Stimulated activated CD4-positive, alpha-beta T cell treated with anti-CD3 and anti-CD28 coated beads, Interleukin-4, amount 100 ng/mL, for 24 hours (primary cell): ENCODE data around the gene ZNF197.
A peak's percentile ranks its signal among the peaks of the same experiment; 100 is the strongest.
"Not testable (repeated sequence)": the region's sequence is repeated elsewhere in the genome, so short reads cannot be mapped to it uniquely, and the experiment has no call there.

Source experiments
- DNase-seq: peaks from one replicate; pipeline ENCODE4 v3.0.0-alpha.2; 2020

ZNF197 gene

GRCh38 chr3:44624749-44625480, at the start of gene ZNF197:
Gene ZNF197 (plus strand): TSS chr3:44625036. CDS start chr3:44629155, 4,119 bp downstream.
- DNase-seq, result peak; percentile 66

- DNase-seq, result no peak
These were observed 48.2 kb upstream of the ZNF197 start for GRCh38 chr3:44576613-44577012.

- not testable (repeated sequence) for DNase-seq
These were observed 47.4 kb upstream of the ZNF197 start for GRCh38 chr3:44577354-44577952.

GRCh38 chr3:44578316-44578715, 46.5 kb upstream of the ZNF197 start:
- not testable (repeated sequence) for DNase-seq

GRCh38 chr3:44578924-44579515, 45.8 kb upstream of the ZNF197 start:
- DNase-seq, result not testable (repeated sequence)

GRCh38 chr3:44579749-44580148, 45.1 kb upstream of the ZNF197 start:
- DNase-seq, result not testable (repeated sequence)

- not testable (repeated sequence) for DNase-seq
These were observed 43.9 kb upstream of the ZNF197 start for GRCh38 chr3:44580971-44581370.

- peak; percentile 3 for DNase-seq
These were observed 40.0 kb upstream of the ZNF197 start, which contains the start of gene ZNF660 for GRCh38 chr3:44584646-44585501. Gene ZNF660 (plus strand): TSS chr3:44584964. CDS start chr3:44594194, 9,230 bp downstream.

- DNase-seq, result no peak
These were observed 28.2 kb upstream of the ZNF197 start for GRCh38 chr3:44596621-44597020.

GRCh38 chr3:44601749-44602148, 23.1 kb upstream of the ZNF197 start:
- no peak for DNase-seq

- DNase-seq, result no peak
These were observed 12.2 kb upstream of the ZNF197 start for GRCh38 chr3:44612678-44613077.

GRCh38 chr3:44628716-44629115, 3.9 kb downstream of the ZNF197 start:
- no peak for DNase-seq

GRCh38 chr3:44632193-44632592, 7.4 kb downstream of the ZNF197 start:
- no peak for DNase-seq

GRCh38 chr3:44642337-44642736, 17.5 kb downstream of the ZNF197 start:
- DNase-seq, result no peak

- DNase-seq, result no peak
These were observed 18.2 kb downstream of the ZNF197 start for GRCh38 chr3:44643024-44643423.

GRCh38 chr3:44647771-44648170, 22.9 kb downstream of the ZNF197 start:
- no peak for DNase-seq

- peak; percentile 39 for DNase-seq
These were observed 23.9 kb downstream of the ZNF197 start, which contains the start of gene ZNF35 for GRCh38 chr3:44648564-44649229. Gene ZNF35 (plus strand): TSS chr3:44648732. CDS start chr3:44651068, 2,336 bp downstream.

- no peak for DNase-seq
These were observed 24.9 kb downstream of the ZNF197 start for GRCh38 chr3:44649709-44650108.

- no peak for DNase-seq
These were observed 29.2 kb downstream of the ZNF197 start for GRCh38 chr3:44654039-44654438.

GRCh38 chr3:44659015-44659414, 34.2 kb downstream of the ZNF197 start:
- DNase-seq, result no peak

- no peak for DNase-seq
These were observed 34.6 kb downstream of the ZNF197 start for GRCh38 chr3:44659434-44659833.

GRCh38 chr3:44661189-44661588, 36.4 kb downstream of the ZNF197 start:
- DNase-seq, result no peak
